Suppressor macrophage (primary cell): ENCODE results near the gene CUEDC2.

Experiments
- DNase-seq, 4 experiments: peaks; one replicate each; pipeline ENCODE4 v3.0.0-alpha.2; 2020 to 2022

Gene CUEDC2

DNA sequence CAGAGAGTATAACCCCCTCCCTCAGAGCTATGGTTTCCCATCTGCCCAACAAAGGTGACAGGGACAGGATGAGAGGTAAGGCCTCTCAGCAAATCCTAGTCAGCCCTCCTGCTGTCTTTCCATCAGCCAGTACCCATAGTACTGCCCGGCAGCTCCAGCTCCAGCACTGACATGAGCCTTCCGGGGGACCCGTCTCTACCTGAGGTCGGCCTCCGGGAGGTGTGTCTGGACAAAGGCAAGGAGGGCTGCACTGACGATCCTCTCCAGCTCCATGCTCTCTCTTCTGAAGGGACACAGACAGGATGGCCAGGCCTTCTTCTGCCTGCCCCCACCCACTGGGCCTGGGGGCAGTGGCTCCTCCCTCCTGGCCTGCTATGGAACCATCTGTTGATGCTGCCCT lies 7.5 kb downstream of the CUEDC2 start:
- no peak for DNase-seq

DNA sequence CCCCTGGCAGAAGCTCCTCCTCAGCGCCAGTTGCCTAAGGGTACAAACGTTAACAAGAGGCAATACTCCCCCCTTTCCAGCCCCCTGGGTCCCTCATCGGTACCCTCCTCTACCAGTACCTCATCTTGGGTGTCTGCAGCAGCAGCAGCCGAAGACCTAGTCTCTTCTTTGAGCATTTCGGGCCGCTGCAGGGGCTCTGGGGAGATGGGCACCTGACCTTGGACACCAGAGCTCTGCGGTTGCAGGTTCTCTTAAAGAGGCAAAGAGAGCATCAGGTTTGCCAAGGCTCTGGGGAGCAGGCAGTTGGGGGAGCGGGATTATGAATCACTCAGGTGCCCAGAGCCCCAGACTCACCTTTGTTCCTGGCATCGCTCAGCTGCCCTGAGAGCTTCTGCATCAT lies 8.2 kb downstream of the CUEDC2 start:
- no peak for DNase-seq

DNA sequence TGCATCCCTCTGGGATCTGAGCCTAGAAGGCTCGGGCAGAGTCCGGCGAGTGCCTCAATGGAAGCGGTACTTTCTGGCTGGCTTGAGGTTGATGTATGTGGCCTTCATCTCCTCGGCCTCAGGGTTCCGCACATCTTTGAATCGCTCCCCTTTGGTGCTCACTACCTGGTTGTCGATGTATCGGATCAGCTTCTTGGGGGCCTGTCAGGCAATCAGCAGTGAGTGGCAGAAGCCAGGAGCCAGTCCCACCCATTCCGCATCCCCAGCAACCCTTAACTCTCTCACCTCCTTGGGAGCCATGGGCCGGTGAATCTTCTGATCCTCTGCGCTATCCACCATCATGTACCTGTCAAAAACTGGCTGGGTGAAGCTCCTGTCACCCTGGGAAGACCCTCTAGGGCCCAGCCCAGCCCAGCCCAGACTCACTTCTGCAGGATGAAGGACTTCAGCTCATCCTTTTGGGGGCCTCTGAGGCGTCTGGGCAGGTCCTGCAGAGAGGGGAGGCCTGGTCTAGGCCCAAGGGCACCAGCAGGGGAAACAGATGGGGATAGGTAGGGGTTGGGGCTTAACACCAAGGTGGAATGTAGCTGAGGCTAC lies 8.9 kb downstream of the CUEDC2 start:
- no peak for DNase-seq

DNA sequence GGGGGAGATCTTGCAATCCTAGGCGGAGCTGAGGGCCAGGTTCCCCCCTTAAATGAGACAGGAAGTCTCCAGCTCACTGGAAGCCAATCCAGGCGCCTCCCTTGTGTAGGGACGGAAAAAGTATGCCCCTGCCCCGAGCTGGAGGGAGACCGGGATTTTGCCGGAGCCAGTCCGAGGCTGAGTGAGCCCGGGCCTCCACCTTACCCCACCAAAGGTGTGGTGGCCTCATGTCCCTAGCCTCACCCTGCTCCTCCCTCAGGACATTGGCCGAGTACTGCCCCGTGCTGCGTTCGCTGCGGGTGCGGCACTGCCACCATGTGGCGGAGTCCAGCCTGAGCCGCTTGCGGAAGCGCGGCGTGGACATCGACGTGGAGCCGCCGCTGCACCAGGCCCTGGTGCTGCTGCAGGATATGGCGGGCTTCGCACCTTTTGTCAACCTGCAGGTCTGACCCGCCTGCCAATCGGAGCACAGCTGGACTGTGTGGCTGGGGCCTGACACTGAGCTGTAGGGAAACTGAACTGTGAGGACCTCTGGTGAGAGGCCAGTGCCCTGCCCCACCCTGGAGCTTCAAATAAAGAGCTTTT lies 9.7 kb downstream of the CUEDC2 start:
- peak; percentile 80 to 94 (median 90) for DNase-seq

DNA sequence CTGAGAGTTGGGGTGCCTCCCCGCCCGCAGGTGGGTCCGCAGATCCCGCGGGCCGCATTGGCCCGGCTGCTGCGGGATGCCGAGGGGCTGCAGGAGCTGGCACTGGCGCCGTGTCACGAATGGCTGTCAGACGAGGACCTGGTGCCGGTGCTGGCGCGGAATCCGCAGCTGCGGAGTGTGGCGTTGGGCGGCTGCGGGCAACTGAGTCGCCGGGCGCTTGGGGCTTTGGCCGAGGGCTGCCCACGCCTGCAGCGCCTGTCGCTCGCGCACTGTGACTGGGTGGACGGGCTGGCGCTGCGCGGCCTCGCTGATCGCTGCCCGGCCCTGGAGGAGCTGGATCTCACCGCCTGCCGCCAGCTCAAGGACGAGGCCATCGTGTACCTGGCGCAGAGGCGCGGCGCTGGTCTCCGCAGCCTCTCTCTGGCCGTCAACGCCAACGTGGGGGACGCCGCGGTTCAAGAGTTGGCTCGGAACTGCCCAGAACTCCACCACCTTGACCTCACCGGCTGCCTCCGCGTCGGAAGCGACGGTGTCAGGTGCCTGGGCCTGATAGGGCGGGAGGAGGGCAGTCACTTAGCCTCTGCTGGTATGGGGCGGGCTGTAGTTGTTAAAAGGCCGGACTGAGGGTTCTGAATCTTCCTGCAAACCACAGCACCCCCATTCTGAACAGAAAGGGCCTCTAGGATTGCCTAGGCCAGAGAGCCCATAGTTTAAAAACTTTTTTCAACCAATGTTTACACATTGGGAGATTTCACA lies 10.4 kb downstream of the CUEDC2 start:
- DNase-seq = peak in 3 of 4 experiments; percentile 49 to 74 (median 59)

DNA sequence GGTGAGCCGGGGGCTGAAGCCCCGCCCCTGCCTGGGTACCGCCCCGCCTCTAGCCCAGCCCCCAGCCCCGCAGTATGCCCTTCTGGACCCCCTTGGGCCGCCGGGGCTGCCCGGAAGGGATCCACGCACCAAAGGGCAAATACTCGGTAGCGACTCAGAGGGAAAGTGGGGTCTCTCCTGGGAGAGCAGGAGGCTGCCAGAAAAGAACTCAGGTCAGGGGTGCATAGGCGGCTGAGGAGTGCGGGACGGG lies 10.9 kb downstream of the CUEDC2 start:
- DNase-seq = no peak

DNA sequence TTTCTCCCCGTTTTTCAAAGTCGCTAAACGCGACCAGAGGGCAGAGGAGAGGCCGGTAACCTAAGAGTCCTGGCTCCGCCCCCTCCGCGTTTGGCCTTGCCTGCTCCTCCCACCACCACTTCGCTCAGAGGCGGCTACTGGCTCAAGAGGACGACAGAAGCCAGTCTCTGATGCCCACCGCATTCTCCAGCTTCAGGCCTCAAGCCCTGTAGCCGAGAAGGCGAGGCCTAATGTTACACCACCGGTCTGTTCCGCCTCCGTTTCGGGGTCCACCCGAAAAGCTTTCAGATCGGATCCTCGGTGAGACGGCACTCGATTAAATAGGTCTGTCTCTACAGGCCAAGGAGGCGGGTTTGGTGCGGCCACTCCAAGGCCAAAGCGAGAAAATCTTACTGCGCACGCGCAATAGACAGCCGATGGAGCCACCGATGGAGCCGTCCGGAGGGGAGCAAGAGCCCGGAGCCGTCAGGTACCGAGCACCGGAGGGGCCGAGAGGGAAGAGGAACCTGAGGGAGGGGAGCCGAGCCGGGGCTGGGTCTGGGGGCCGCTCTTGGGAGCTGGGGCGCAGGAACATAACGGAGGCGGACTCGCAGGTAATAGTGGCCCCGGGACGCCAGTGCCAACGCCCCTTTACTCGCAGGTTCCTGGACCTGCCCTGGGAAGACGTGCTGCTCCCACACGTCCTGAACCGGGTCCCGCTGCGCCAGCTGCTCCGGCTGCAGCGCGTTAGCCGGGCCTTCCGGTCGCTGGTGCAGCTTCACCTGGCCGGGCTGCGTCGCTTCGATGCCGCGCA lies 11.5 kb downstream of the CUEDC2 start, which contains the start of gene FBXL15:
Gene FBXL15 (plus strand): TSS at position 123 of the 793 bp plus-strand sequence. CDS start 294 bp downstream, at position 417.
- DNase-seq = peak; percentile 98 to 99 (median 99)

DNA sequence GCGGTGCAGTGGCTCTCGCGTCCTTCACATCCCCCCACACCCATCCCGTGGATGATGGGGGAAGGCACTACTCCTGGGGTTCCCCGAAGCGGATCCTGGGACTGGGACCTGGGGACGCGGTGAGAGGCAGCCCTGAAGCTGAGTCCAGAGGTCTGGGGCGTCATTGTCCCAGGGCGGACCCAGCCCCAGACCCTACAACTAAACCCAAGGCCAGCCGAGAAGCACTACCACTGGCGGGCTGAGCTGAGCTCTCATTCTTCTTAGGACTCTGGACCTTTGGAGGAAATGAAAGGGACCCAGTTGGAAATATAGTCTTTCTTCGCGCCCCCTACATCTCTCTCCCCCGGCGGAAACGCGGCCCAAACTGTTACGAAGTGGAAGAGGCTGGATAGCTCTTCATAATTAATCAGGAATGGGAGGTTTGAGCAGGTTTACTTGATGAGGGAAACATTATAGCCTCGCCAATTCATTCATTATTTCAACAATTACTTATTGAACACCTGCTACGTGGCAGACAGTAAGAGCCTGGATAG lies 12.1 kb downstream of the CUEDC2 start:
- DNase-seq = no peak

DNA sequence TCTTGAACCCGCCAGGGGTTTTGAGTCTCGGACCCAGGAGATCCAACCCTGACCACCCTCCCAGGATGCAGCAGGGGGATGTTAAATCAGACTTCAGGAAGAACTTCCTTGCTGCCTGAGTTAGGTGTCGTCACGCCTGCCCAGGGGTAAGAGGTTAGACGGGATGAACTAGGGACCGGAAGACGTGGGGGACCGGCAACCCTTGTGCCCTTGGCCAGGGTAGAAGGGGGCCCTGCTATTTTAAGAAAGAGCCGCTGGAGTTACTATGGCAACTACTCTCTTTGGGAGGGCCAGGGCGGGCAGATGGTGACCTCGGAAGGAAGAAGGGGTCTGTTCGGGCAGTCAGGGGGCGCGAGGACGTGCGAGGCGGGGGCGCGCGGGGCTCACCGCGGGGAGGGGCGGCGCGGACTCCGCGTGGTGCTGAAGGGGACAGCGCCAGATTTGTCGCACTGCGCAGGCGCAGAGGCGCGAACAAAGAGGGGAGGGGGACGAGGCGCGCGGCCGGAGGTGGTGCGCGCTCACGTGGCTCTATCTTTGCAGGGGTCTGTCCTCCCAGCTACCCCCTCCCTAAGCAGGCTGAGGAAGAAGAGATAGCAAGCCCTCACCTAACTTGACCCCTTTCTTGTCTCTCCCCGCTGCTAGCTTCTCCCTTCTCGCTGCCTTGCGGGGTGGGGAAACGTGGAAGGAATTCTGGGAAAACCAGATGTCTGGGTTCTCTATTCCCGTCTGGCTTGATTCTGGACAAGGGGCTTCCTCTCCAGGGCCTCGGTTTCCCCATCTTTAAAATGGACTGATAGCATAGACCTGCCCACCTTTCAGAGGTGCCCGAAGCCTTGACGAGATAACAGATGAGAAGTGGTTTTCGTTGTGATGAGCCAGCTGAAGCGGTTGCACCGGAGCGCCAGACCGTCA lies 12.8 kb downstream of the CUEDC2 start:
- DNase-seq = peak in 3 of 4 experiments; percentile 51 to 77 (median 70)

DNA sequence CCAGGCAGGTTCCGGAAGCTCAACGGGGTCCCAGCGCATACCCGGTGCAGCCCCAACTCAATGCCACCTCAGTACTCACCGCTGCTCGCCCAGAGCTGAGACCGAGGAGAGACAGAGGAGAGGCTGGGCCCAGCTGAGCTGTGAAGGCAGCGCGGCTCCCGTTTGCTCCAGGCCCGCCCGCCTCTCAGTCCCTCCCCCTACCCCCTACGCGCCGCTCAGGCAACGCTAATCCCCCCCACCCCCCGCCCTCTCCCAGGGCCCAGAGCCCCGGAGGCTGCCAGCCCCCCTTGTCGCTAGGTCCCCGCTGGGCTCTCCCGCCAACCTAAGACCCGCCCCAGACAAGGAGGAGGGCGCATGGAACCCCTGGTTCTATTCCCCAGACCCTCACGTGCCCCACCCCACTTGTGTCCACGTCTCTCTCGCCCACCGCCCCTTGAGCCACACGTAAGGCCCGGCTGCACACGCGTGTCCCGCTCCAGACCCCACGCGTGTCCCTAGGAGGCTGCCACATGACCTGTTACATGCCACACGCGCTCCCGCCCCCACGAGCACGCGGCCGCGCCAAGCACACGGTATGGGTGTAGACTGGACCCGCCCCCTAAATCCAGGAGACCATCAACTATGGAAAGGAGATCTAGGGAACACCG lies 13.6 kb downstream of the CUEDC2 start, which contains the start of gene PSD:
Gene PSD (minus strand): TSS at position 164 of the 647 bp plus-strand sequence. CDS start 1,747 bp downstream, outside the sequence.
- DNase-seq = peak in 2 of 4 experiments; percentile 28 to 33

DNA sequence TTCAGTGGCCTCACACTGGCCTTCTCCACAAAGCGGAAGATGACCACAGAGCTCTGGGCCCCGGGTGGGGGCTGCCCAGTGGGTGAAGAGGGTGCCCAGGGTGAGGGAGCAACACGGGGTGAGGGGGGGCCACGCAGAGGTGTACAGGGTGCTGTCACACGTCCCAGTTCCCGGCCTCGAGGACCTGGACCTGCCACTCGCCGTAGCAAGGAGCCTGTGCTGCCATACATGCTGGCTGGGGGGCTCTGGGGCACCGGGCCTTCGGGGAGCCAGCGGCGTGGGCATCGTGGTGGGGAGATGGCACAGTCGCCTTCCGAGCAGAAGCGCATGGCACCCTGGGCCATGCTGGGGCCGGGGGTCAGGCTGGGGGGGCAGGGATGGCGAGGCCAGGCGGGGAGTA lies 15.7 kb downstream of the CUEDC2 start:
- no peak for DNase-seq

DNA sequence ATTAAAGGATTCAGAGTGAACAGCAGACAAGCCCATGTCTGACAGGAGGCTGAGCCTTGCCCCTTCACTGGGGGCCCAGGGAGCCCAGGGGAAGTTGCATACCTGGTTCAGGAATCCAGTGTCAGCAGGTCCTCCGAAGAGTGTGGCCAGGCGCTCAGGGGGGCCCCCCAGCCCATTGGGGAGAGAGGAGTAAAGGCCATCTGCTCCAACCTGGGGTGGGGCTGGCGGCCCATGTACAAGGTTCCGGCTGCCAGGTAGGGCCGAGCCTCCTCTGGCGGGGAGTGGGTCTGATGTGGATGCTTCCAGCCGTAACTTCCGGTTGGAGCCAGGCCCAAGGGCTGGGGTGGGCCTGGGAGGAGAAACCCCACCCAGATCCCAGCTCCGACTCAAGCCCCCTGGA lies 16.1 kb downstream of the CUEDC2 start:
- no peak for DNase-seq

DNA sequence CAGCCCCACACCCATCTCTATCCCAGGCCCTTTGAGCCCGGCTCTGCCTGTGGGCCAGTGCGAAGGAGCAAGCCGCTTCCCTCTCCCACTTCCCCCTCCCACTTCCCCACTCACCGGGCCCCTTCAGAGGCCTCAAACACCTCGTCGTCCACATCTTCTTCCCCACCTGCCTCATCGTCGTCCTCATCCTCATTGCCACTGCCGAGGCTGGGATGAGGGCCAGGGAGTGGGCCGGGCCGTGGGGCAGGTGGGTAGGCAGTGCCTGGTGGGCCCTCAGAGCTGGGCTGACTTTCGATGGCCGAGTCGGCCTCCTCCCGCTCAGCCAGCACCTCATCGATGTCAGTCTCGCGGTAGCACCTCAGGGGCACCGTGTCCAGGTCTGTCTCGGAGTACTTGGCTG lies 17.6 kb downstream of the CUEDC2 start:
- DNase-seq = peak in 2 of 4 experiments; percentile 42 to 43

DNA sequence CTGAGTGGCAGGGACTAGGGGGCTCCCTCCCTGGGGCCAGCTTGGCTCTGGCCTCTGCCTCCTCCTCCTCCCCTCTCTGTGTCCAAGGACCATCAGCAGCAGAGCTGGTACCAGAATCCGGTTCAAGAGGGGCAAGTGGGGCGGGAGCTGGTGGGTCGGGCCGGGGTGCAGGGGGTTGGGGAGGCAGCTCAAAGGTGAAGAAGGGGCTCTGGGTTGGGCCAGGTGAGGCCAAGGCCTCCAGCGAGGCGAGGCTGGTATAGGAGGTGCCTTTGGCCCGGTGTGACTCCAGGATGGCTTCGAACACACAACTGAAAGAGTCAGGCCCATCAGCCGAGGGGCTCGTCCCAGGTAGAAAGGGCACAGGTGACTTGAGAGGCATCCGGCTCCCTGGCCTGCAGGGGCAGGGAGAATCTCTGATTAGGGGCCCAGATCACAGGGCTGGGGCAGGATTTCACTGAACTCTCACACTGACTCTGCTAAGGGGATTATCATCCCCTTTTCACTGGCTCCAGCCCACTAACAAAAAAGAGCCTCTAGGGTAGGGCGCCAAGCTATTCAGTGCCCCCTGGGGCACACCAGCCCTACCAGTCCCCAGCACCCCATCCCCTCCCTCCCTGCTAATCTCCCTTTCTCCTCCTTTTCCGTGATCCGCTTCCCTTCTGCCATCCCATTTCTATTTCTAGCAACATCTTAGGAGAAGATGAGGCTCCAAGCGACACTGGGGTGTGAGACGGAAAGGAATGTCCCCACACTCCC lies 18.4 kb downstream of the CUEDC2 start:
- no peak for DNase-seq

DNA sequence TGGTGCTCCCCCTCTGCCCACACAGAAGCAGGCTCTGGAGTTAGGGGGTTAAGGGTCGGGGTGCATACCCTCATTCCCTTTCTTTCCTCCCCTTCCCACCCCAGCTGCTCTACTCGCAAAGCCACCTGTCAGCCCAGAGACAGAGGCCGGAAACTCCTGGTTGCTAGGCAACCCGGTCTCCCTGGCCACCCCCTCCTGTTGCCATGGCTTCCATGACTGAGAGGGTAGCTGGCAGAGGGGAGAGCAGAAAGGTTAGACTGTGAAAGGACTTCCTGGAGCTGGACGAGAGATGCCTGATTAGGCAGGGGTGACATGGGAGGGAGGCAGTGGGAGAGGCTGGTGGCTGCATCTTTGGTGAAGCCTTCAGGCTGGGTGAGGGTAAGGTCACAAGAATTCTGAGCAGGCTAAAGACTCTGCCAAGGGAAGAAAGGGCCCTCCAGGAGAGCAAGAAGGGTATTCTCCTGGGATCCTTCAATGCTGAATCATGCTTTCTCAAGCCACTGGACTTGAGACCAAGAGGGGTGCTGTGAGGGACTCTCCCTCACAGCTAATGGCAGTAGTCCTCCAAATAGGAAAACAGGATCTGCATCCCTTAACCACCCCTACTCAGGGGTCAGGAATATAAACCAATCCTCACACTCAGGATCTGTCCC lies 19.2 kb downstream of the CUEDC2 start:
- DNase-seq = no peak

DNA sequence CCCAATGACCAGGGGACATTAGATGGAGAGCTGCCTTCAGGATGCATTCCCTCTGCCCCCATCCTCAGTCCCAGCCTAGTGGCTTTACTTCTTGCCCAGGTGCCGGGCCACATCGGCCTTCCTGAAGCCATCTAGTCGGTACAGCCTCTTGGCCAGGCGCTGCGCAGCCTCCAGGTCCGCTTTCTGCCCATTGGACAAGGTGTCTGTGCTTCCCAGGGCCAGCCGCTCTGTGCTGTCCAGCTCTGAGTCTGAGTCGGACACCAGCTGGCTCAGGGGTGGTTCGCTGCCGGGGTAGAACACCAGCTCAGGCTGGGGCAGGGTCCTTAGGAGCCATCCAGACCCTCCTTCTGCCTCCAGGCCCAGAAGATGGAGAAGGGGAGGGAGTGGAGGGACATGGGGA lies 20.1 kb downstream of the CUEDC2 start:
- no peak for DNase-seq

DNA sequence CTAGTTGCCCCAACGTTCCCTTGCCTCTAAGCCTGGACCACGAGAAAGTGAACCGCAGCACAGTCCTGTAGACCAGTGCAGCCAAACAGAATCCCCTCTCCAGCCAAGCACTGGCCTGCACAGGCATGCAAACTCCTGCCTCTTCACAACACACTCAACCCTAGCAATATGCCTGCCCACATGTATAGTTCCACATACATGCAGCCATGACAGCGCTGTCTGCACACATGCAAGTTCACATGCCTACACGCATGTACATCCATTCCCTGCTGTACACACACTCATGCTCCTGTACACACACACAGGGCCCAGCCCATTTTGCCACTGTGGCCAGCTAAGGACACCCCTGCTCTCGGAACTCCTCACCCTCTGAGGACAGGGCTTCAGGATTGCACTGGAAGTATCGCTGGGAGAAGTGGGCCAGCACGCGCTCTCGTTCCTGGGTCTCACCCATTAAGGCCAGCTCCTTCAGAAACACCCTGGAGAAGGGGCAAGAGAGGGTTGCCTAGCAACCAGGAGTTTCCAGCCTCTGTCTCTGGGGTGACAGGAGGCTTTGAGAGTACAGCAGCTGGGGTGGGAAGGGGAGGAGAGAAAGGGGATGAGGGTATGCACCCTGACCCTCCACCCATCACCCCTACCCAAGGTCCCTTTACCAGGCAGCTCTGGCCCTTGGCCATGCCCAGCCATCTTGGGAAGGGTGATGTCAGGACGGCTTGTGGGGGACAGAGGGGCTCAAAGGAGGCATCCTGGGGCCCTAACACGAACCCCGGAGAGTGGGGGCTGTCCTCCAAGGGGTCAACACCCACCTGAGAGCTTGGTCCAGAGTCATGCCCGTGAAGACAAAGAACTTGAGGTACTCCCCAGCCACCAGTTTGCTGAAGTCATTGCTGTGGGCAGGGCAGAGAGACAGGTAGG lies 20.8 kb downstream of the CUEDC2 start:
- no peak for DNase-seq

DNA sequence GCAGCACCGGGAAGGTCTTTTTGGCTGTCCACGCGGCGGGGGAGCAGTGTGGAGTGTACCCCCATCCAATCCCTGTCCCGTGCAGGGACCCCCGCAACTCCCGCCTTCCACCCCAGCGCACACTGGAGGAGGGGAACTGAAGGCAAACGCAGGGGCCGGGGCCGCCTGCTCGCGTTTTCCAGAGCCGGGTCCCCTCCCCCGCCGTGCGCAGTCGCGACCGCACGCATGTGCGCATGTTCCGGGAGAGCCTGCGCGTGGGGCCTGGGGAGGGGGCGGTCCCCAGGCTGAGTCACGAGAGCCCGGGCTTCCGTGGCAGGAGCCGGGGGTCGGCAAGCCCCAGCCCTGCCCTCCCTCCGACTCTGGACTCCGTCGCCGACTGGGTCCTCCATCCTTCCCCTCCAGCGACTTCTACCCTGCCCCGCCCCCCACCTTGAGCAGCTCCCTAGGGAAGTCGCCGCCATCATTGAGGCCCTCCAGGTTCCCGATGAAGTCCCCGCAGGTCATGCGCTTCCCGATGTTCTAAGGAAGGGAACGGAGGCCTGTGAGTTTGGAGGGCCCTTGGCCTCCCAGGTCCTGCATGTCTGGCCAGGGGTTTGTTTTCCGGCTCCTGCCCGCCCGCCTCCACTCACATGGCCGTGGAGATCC lies 21.8 kb downstream of the CUEDC2 start:
- DNase-seq = no peak
